Esophagus (tissue), 2 donors: ENCODE results near the gene GNG2. TPM values are rescaled to one million over a fixed set of nuclear protein-coding genes. Genes with fewer than 3 reads are reported as not detected.

Experiments used
- H3K27ac ChIP-seq, 2 donors: one replicate each; pipeline ENCODE4 v1.5.1; 2013; ENCODE audit warnings: low read depth in 2 of 2, mild to moderate bottlenecking in 2 of 2, inconsistent platforms in 1 of 2, low read length in 1 of 2, moderate library complexity in 1 of 2
- H3K27me3 ChIP-seq, 2 donors: one replicate each; pipeline ENCODE4 v1.6.1; 2013; ENCODE audit warnings: low read length in 2 of 2, control low read depth in 1 of 2, mild to moderate bottlenecking in 1 of 2; ENCODE audit not compliant: insufficient read depth in 2 of 2, control insufficient read depth in 1 of 2
- H3K36me3 ChIP-seq, 2 donors: one replicate each; pipeline ENCODE4 v1.6.1; 2013; ENCODE audit warnings: low read length in 1 of 2; ENCODE audit not compliant: control insufficient read depth in 2 of 2, insufficient read depth in 2 of 2
- H3K4me1 ChIP-seq, 2 donors: one replicate each; pipeline ENCODE4 v1.6.1; 2013; ENCODE audit warnings: low read length in 1 of 2; ENCODE audit not compliant: control insufficient read depth in 2 of 2, insufficient read depth in 2 of 2
- H3K4me3 ChIP-seq, 2 donors: one replicate each; pipeline ENCODE4 v1.5.1; 2013; ENCODE audit warnings: low read length in 2 of 2, mild to moderate bottlenecking in 2 of 2, low read depth in 1 of 2, moderate library complexity in 1 of 2
- H3K9me3 ChIP-seq, 2 donors: one replicate each; pipeline ENCODE4 v1.6.1; 2013; ENCODE audit warnings: mild to moderate bottlenecking in 2 of 2, low read depth in 1 of 2, low read length in 1 of 2, moderate library complexity in 1 of 2; ENCODE audit not compliant: control insufficient read depth in 2 of 2, insufficient read depth in 1 of 2
- WGBS, 2 donors: extraction: QIAGEN DNeasy Blood & Tissue Kit; methylation state at CpG; one replicate each; pipeline ENCODE4 v1.1.7; 2013; 5-methylcytosine and 5-hydroxymethylcytosine counted together
- polyA plus RNA-seq, 2 donors: library from polyadenylated mRNA; stranded (reverse); fragments of 200-250 nt; gene quantifications; one replicate each; pipeline ENCODE4 v1.2.3, GENCODE V29; 2013
- donor health status: healthy with polysubstance abuse.
- donor health status: Bipolar disorder and iron deficiency.

GNG2 gene
- polyA plus RNA-seq, 2 donors: 1.6 to 2.0 TPM

DNA sequence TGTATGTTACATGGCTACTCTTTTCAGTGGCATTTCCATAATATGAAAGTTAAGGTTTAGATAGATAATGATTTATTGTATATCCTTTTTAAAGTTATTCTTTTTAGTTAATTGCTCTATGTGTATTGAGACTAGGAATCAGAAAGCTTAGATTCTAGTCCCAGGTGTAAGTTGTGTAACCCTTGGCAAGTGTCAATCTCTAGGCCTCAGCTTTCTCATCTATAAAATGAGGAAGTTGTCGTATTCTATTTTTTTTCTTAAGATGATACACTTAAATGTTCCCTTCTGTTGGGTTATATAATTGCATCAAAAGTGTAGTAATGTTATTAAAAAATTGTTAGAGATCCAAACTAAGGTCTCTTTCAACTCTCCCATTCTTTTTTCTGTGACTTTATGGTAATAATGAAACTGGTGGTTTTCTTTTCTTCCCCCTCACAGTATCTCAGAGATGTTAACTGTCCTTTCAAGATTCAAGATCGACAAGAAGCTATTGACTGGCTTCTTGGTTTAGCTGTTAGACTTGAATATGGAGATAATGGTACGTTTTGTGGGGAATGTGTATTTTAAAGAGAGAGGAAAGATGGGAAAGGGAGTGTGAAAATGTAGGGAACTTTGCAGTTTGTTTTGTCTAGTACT, 133.0 kb downstream of the GNG2 start:
- no peak overlapping the region for H3K27ac ChIP-seq
- no peaks in the 10 kb centered on the region for H3K27me3 ChIP-seq
- no peaks in the 10 kb centered on the region for H3K4me1 ChIP-seq
- H3K9me3 ChIP-seq: no peaks in the 10 kb centered on the region
- H3K36me3 ChIP-seq: peaks cover 0 to 2% of the 10 kb centered on the region in 2 donors
- no peak overlapping the region for H3K4me3 ChIP-seq
- WGBS, 2 donors: 69 to 70% methylated on average over 3 of the region's 3 CpGs

DNA sequence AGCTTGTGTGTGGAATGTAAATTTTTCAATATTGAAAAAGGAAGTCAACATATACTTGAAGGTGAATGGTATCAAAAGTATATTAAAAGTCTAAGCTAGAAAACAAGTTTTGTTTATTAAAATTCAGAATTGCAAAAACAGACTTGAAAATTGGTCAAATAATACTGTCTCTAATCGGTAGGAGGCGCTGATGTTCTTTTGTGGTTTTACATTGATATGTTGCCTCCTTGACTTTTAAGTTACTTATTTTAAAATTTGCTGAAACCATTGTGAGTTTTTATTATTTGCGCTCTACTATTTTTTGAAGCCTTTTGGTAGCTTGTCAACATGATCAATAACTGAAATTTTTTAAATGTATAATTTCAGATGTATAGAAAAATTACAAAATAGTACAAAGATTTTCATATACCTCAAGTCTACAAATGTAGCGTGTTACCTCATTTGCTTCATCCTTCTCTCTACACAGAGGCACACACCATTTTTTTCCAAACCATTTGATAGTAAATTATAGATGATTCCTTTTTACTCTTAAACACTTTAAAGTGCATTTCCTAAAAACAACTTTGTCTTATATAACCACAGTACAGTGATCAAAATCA, 135.8 kb downstream of the GNG2 start:
- H3K27ac ChIP-seq: no peak overlapping the region
- no peak overlapping the region for H3K4me3 ChIP-seq
- 57 to 59% methylated on average over 4 of the region's 4 CpGs for WGBS, 2 donors
- H3K36me3 ChIP-seq: peaks cover 0 to 2% of the 10 kb centered on the region in 2 donors
- no peaks in the 10 kb centered on the region for H3K9me3 ChIP-seq
- no peaks in the 10 kb centered on the region for H3K27me3 ChIP-seq
- no peaks in the 10 kb centered on the region for H3K4me1 ChIP-seq

DNA sequence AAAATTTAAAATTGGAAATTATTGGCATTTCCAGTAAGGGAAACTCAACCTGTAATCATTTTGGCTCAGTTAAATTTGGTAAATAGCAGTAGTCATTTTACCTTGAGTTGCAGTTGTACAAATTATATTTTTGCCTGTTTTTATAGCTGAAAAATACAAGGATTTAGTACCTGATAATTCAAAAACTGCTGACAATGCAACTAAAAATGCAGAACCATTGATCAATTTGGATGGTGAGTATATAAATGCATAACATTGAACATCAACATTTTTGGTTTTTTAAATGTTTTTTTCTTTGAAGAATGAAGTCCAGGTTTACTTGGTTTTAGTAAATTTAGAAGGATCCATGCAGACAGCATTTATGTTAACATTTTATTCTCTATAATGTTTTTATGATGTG, 137.9 kb downstream of the GNG2 start:
- H3K27ac ChIP-seq: no peak overlapping the region
- no peaks in the 10 kb centered on the region for H3K4me1 ChIP-seq
- peaks cover 0 to 2% of the 10 kb centered on the region in 2 donors for H3K36me3 ChIP-seq
- no peaks in the 10 kb centered on the region for H3K9me3 ChIP-seq
- H3K27me3 ChIP-seq: no peaks in the 10 kb centered on the region
- no peak overlapping the region for H3K4me3 ChIP-seq

GRCh38 chr14:51999084-51999483, 138.7 kb downstream of the GNG2 start:
- H3K27ac ChIP-seq: no peak overlapping the region
- WGBS, 2 donors: 77 to 78% methylated on average over 2 of the region's 2 CpGs
- no peaks in the 10 kb centered on the region for H3K27me3 ChIP-seq
- H3K4me3 ChIP-seq: no peak overlapping the region
- H3K9me3 ChIP-seq: no peaks in the 10 kb centered on the region
- H3K4me1 ChIP-seq: no peaks in the 10 kb centered on the region
- H3K36me3 ChIP-seq: peaks cover 0 to 2% of the 10 kb centered on the region in 2 donors

- 60 to 72% methylated on average over 3 of the region's 3 CpGs for WGBS, 2 donors
- Histone ChIP-seq H3K27me3 (no peaks in the 10 kb centered on the region), H3K27ac (no peak overlapping the region), H3K36me3 (peaks cover 0 to 5% of the 10 kb centered on the region in 2 donors), H3K4me3 (no peak overlapping the region), H3K4me1 (no peaks in the 10 kb centered on the region), H3K9me3 (no peaks in the 10 kb centered on the region)
These were observed 139.7 kb downstream of the GNG2 start for GRCh38 chr14:52000019-52000582.

DNA sequence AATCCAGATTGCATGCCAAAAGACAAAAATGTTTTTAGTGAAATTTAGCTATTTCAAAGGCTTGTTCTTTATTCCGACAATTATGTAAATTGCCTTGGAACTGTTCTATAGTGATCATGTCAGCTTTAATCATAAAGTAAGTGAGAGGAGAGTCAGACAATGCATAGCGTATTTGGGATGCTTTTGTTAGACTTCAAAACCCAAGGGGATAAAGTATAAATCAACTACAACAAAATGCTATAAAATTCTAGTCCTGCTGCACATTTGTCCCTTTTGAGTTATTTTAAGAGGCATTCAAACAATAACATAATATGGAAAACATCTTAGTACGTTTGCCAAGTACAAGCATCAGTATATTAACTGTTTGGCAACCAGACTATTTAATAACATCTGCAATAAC, 140.3 kb downstream of the GNG2 start:
- peaks cover 5 to 7% of the 10 kb centered on the region in 2 donors for H3K36me3 ChIP-seq
- no peaks in the 10 kb centered on the region for H3K27me3 ChIP-seq
- no peak overlapping the region for H3K4me3 ChIP-seq
- H3K9me3 ChIP-seq: no peaks in the 10 kb centered on the region
- 72 to 77% methylated on average over 3 of the region's 3 CpGs for WGBS, 2 donors
- H3K27ac ChIP-seq: no peak overlapping the region
- H3K4me1 ChIP-seq: no peaks in the 10 kb centered on the region

- H3K27ac ChIP-seq: no peak overlapping the region
- H3K36me3 ChIP-seq: peaks cover 5 to 9% of the 10 kb centered on the region in 2 donors
- no peaks in the 10 kb centered on the region for H3K9me3 ChIP-seq
- no peaks in the 10 kb centered on the region for H3K4me1 ChIP-seq
- no peak overlapping the region for H3K4me3 ChIP-seq
- 78 to 83% methylated on average over 4 of the region's 4 CpGs for WGBS, 2 donors
- no peaks in the 10 kb centered on the region for H3K27me3 ChIP-seq
These were observed 142.1 kb downstream of the GNG2 start for GRCh38 chr14:52002542-52002941.

DNA sequence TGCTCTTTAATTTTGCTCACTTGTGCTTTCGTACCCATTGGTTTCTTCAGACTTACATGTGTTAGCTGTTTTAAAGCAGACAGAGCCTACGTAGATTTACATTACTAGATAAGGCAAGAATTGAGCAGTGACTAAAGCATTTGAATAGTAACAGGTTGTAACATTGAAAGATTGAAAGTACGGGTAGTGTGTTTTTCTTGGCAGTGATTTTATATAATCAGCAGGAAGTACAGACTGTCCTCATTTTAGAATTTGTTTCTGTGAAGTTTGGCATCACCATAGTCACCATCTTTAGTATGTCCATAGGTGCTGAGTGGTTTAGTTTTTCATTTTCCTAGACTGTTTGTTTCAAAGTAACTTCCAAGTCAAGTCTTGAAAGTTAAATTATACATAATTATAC, 142.9 kb downstream of the GNG2 start:
- WGBS, 2 donors: 59 to 66% methylated on average over 3 of the region's 3 CpGs
- Histone ChIP-seq H3K36me3 (peaks cover 9% of the 10 kb centered on the region in 2 donors), H3K27me3 (no peaks in the 10 kb centered on the region), H3K9me3 (no peaks in the 10 kb centered on the region), H3K4me3 (no peak overlapping the region), H3K4me1 (no peaks in the 10 kb centered on the region), H3K27ac (no peak overlapping the region)

DNA sequence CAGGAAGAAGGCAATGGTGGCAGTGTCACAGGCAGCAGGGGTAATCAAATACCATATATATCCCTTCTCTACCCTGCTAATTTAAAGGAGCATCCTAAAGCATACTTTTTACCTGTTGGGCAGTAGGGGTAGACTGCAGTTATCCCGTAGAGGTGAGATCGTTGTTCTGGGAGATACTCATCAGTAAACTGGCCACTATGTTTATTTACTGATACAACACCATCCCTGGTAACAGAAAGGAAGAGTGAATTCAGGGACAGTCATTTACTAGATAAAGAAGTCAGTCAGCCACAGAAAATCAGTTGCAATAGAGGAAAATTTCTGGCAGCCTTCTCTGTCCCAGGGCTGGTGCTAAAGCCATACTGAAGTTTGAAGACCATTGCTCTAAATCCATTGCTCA, 145.2 kb downstream of the GNG2 start:
- WGBS, 2 donors: 71 to 72% methylated on average over 2 of the region's 2 CpGs
- H3K36me3 ChIP-seq: peaks cover 10 to 12% of the 10 kb centered on the region in 2 donors
- H3K27me3 ChIP-seq: no peaks in the 10 kb centered on the region
- H3K4me3 ChIP-seq: no peak overlapping the region
- no peak overlapping the region for H3K27ac ChIP-seq
- no peaks in the 10 kb centered on the region for H3K4me1 ChIP-seq
- H3K9me3 ChIP-seq: no peaks in the 10 kb centered on the region

DNA sequence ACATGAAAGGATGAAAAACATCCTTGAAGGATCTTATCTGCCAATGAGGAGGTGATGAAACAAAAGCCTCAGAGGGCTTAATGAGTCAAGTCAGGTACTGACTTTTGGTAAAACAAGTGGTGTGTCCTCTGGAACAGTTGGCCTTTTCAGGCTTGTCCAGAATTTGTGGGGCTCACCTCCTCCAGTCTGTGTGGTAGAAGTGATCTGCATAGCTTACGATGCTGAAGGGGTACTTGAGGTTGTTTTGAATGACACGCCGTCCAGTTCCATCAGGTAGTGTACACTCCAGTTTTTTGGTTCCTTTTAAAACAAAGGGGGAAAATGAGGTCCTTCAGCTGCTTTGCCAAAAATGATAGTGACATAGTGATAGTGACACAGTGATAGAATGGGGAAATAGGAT, 145.9 kb downstream of the GNG2 start:
- no peak overlapping the region for H3K27ac ChIP-seq
- H3K27me3 ChIP-seq: no peaks in the 10 kb centered on the region
- 96 to 98% methylated on average over 3 of the region's 3 CpGs for WGBS, 2 donors
- no peak overlapping the region for H3K4me3 ChIP-seq
- H3K9me3 ChIP-seq: no peaks in the 10 kb centered on the region
- H3K36me3 ChIP-seq: peaks cover 12 to 16% of the 10 kb centered on the region in 2 donors
- no peaks in the 10 kb centered on the region for H3K4me1 ChIP-seq
